GM12874 (cell line): ENCODE measurements around the gene ACTL7A.

ENCODE experiments used
- CTCF ChIP-seq: IDR thresholded peaks from 2 replicates; pipeline ENCODE4 v1.5.1; 2011; ENCODE audit warnings: low read depth, mild to moderate bottlenecking, control low read depth, low read length, moderate library complexity; ENCODE audit not compliant: insufficient read depth

Gene ACTL7A

GRCh38 chr9:108894225-108894997 is 32.3 kb downstream of the ACTL7A start:
- no peak for TF ChIP-seq CTCF

- TF ChIP-seq CTCF, result no peak
Observed at GRCh38 chr9:108897324-108898096, 35.4 kb downstream of the ACTL7A start.

- TF ChIP-seq CTCF, result no peak
Observed at GRCh38 chr9:108900176-108900575, 38.1 kb downstream of the ACTL7A start.

- no peak for TF ChIP-seq CTCF
Observed at GRCh38 chr9:108903420-108904103, 41.5 kb downstream of the ACTL7A start.

- TF ChIP-seq CTCF, result no peak
Observed at GRCh38 chr9:108904161-108904560, 42.1 kb downstream of the ACTL7A start.

GRCh38 chr9:108905494-108905893 is 43.4 kb downstream of the ACTL7A start:
- no peak for TF ChIP-seq CTCF

GRCh38 chr9:108910402-108910801 is 48.3 kb downstream of the ACTL7A start:
- TF ChIP-seq CTCF, result no peak
